DMS79 treated with DMSO at 0.1 percent for 48 hours (cell line): ENCODE results near the gene RFX3.

Source experiments
- DNase-seq: peaks from one replicate; lab custom pipeline; 2025; lab: John Stamatoyannopoulos, UW

Gene RFX3

DNA sequence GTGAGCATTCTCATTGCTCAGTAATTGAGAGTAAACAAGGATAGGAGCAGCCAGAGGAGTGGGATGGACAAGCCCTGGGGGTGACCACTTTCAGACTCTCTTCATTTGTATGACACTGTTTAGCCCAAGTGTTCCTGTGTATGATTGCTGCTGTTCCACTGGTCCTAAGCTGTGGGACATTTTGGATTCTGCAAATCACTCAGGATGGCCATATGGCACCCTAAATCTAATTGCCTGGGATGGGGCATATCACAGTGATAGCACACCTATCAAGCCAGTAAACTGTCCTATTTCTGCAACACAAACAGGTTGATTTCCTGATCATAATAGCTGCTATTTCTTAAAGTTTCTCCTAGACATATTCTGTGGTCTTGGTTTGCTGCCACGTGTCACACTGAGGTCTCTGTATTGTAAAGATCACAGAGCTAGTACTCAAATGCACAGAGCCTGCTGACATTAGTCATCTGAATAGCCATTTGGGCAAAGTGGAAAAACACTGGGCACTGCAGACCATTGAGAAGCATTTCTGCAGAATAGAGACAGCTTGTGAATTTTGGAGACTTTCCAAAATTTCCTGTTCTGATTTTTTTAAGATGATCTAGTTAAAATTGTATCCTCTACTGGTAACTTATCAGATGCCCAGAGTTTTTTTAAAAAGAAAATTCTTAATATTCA lies 320.2 kb downstream of the RFX3 start:
- no peak for DNase-seq

- no peak for DNase-seq
Observed at GRCh38 chr9:3200331-3200774, 325.4 kb downstream of the RFX3 start.

DNA sequence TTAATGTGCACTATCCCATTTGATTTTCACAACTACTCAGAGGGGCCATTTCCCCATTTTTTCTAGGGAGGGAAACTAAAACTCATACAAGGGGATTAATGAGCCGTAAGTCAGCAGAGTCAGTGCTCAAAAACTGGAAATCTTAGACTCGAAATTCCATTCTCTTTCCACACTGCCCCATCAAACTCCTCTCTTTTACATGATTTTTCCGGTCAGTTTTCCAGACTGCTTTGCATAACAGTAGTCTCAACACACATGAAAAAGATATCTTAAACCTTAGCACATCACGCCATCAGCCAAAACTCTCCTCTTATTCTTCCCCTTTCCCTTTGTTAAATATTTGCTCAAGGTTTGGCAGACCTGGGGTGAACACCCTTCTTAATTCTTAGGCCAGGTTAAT lies 332.0 kb downstream of the RFX3 start:
- DNase-seq = no peak

- DNase-seq = peak; percentile 71
Observed at GRCh38 chr9:3191715-3192114, 334.1 kb downstream of the RFX3 start.

DNA sequence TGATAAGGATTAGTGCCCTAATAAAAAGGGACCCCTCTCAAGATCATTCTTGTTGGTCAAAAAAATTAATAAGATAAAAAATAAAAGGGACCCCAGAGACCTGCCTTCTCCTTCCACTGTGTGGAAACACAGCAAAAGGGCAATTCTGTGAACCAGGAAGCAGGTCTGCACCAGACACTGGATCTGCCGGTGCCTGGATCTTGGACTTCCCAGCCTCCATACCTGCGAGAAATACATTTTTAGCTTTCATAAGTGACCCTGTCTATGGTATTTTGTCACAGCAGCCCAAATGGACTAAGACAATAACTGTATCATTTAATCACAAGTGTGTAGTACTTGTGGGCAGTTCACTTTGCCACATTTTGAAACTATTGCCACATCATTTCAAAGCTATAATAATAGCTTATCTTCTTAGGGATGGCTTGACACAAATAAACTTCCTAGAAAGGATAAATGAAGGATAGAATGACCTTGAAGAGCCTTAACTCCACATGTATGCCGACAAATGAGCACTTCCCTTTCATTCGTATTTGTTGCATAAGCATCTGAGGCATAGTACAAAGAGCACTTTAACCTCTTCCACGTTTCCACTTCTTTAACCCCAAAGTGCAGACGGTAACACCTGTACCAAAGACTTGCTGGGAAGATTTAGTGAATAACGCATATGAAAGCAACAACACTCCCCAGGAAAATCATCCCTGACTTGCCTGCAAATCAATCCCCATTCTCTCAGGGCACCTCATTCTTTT lies 336.5 kb downstream of the RFX3 start:
- no peak for DNase-seq

DNA sequence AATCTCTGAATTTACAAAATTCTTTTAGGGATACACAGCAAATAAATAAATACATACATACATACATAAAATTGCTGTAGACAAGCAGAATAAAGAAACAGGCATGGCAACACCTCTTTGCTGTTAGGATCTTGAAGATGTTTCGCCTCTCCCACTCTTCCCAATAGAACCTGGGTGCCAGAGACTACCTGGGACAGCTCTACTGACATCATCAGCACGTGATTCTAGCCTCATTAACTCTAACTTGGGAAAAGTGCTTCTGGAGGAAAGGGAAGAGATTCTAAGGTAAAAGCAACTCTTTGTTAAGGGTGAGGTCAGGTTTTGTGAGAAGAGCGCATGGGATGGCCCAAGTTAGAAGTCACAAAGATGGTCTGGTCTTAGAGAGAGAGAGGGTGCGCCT lies 339.1 kb downstream of the RFX3 start:
- no peak for DNase-seq

DNA sequence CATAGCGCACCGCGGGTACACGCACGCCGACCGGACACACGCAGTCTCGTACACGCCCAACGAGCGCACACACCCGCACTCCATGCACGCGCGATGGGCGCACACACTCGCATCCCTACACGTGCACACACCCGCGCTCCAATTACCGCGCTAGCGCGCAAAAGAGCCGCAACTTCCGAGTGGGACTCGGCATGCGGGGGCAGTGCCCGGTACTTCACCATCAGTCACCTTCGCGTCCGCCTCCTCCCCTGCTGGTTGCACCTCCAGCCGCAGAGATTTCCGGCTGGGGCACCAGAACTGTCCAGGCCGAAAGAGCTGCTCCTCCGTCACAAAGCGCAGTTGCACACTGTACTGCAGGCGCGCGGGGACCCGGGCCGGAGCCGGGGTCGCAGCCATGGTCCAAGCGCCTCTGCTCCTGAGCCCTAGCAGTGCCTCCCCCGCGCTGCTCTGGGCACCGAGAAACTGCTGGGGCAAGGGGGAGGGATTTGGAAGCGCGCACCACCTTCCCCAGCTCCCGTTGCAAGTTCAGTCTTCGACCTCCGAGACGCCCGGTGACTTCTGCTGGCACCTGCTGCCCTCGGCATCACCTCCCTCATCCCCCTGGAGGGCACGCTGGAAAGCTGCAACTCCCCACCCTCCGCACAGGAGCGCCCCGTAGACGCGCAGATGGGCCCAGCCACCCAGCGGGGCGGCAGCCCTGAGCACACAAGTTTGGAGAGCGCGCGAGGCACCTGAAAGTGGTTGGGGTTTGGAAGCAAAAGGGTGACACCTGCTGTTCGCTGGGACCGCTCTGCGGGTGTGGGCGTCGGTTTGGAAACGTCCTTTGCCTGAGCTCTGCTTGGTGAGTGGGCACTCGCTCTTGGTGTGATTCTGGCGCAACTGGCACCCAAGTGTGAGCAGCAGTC lies 344.5 kb downstream of the RFX3 start:
- DNase-seq = peak; percentile 66

- DNase-seq = no peak
Observed at GRCh38 chr9:3180696-3181048, 345.1 kb downstream of the RFX3 start.

- no peak for DNase-seq
Observed at GRCh38 chr9:3179711-3180110, 346.1 kb downstream of the RFX3 start.

- DNase-seq = no peak
Observed at GRCh38 chr9:3177936-3178335, 347.9 kb downstream of the RFX3 start.

DNA sequence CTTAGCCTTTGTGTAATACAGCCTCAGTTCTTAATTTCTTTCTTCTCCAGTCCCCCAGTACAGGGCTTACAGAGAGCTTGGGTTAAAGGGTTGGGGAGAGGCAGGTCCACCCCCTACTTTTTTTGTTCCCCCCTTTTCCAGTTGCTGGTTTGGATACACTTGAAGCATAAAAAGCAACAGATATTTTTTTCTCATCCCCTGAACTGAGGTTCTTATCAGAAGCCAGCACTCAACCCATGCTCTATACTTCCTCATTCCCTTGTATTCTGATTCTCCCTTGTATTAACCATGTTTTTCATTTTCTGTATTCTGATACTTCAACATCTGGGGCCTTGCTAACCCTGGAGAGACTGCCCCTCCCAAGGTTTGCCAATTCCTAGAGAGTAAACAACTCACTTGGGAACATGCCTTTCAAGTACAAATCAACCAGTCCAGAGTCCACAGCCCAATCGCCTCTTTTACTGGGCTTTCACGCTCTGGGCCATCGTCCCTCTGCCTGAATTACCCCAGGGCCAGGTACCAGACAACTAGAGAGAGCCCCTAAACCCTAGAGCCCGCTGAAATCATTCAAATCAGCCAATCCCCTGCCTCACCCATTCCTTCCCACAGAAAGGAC lies 348.5 kb downstream of the RFX3 start:
- DNase-seq = no peak

GRCh38 chr9:3173374-3173773 lies 352.4 kb downstream of the RFX3 start:
- DNase-seq = no peak

GRCh38 chr9:3170819-3171218 lies 355.0 kb downstream of the RFX3 start:
- no peak for DNase-seq
